HEK293 (cell line): ENCODE results near the gene ZFP36.
A peak's percentile ranks its signal among the peaks of the same experiment; 100 is the strongest.

Experiments used
- CTCF ChIA-PET: fragments of 350-600 bp; formaldehyde crosslinking; extraction: SDS; loops from one replicate; lab custom pipeline; 2021; ENCODE audit warnings: antibody characterized with exemption; lab: Yijun Ruan, JAX
- POLR2A ChIA-PET: fragments of 300-600 bp; formaldehyde crosslinking; extraction: SDS; loops from one replicate; lab custom pipeline; 2020; ENCODE audit warnings: antibody characterized with exemption, inconsistent platforms; lab: Yijun Ruan, JAX
- H3K27ac ChIP-seq: fragments of 200-500 bp; sonication (Bioruptor generic); 2 replicates; pipeline ENCODE4 v1.5.1; 2014; ENCODE audit warnings: low read depth, low read length, control low read depth, inconsistent platforms; ENCODE audit errors: extremely low read depth
- H3K36me3 ChIP-seq, 2 experiments: fragments of 200-500 bp in 1 of 2; sonication (Bioruptor generic) in 1 of 2; 1 replicate in 1 of 2; 2 replicates in 1 of 2; pipeline ENCODE4 v1.5.1; 2014 to 2017; ENCODE audit warnings: inconsistent platforms in 2 of 2, low read length in 2 of 2; ENCODE audit not compliant: control insufficient read depth in 2 of 2, insufficient read depth in 1 of 2
- H3K4me1 ChIP-seq: fragments of 200-500 bp; sonication (Bioruptor generic); 2 replicates; pipeline ENCODE4 v1.5.1; 2014; ENCODE audit warnings: mild to moderate bottlenecking, low read length, inconsistent platforms; ENCODE audit not compliant: control insufficient read depth, insufficient read depth
- H3K4me3 ChIP-seq: 2 replicates; pipeline ENCODE4 v1.5.1; 2011; ENCODE audit warnings: low read depth, mild to moderate bottlenecking, control low read depth, low read length, moderate library complexity
- H3K9me3 ChIP-seq: fragments of 200-500 bp; sonication (Bioruptor generic); 2 replicates; pipeline ENCODE4 v1.5.1; 2014; ENCODE audit warnings: low read depth, low read length, inconsistent platforms; ENCODE audit not compliant: control insufficient read depth, insufficient read depth
- BCL11B ChIP-seq: fragments of 450-650 bp; formaldehyde crosslinking; IDR thresholded peaks from 2 replicates; pipeline ENCODE4 v1.5.1; 2016; ENCODE audit warnings: low read depth, missing biosample characterization, missing genetic modification characterization
- FEZF1 ChIP-seq: fragments of 450-650 bp; formaldehyde crosslinking; IDR thresholded peaks from 2 replicates; pipeline ENCODE4 v1.5.1; 2016; ENCODE audit warnings: missing biosample characterization, missing genetic modification characterization
- KLF8 ChIP-seq: fragments of 450-650 bp; formaldehyde crosslinking; IDR thresholded peaks from 2 replicates; pipeline ENCODE4 v1.5.1; 2016; ENCODE audit warnings: missing biosample characterization, missing genetic modification characterization
- KLF9 ChIP-seq: fragments of 450-650 bp; formaldehyde crosslinking; IDR thresholded peaks from 2 replicates; pipeline ENCODE4 v1.5.1; 2016; ENCODE audit warnings: missing biosample characterization, missing genetic modification characterization, low read depth
- PRDM6 ChIP-seq: fragments of 450-650 bp; formaldehyde crosslinking; IDR thresholded peaks from 2 replicates; pipeline ENCODE4 v1.5.1; 2017; ENCODE audit warnings: missing biosample characterization, missing genetic modification characterization
- RBAK ChIP-seq: fragments of 450-650 bp; formaldehyde crosslinking; IDR thresholded peaks from 2 replicates; pipeline ENCODE4 v1.5.1; 2016; ENCODE audit warnings: missing biosample characterization, missing genetic modification characterization
- TRIM28 ChIP-seq: IDR thresholded peaks from 2 replicates; pipeline ENCODE4 v1.6.1; 2011; ENCODE audit warnings: low read length, control low read depth, borderline replicate concordance
- TSHZ1 ChIP-seq: fragments of 450-650 bp; formaldehyde crosslinking; IDR thresholded peaks from 2 replicates; pipeline ENCODE4 v1.5.1; 2016; ENCODE audit warnings: missing biosample characterization, missing genetic modification characterization, borderline replicate concordance
- YY1 ChIP-seq: fragments of 450-650 bp; formaldehyde crosslinking; IDR thresholded peaks from 2 replicates; pipeline ENCODE4 v1.5.1; 2018; ENCODE audit warnings: missing biosample characterization, missing genetic modification characterization
- ZBTB7A ChIP-seq: fragments of 450-650 bp; formaldehyde crosslinking; IDR thresholded peaks from 2 replicates; pipeline ENCODE4 v1.5.1; 2016; ENCODE audit warnings: low read depth, missing biosample characterization, missing genetic modification characterization
- ZFP41 ChIP-seq: fragments of 450-650 bp; formaldehyde crosslinking; IDR thresholded peaks from 2 replicates; pipeline ENCODE4 v1.5.1; 2016; ENCODE audit warnings: missing biosample characterization, missing genetic modification characterization, borderline replicate concordance
- ZNF112 ChIP-seq: fragments of 450-650 bp; formaldehyde crosslinking; IDR thresholded peaks from 2 replicates; pipeline ENCODE4 v1.5.0; 2017; ENCODE audit warnings: missing biosample characterization, missing genetic modification characterization
- ZNF132 ChIP-seq: fragments of 450-650 bp; formaldehyde crosslinking; IDR thresholded peaks from 2 replicates; pipeline ENCODE4 v1.5.1; 2017; ENCODE audit warnings: missing biosample characterization, missing genetic modification characterization, borderline replicate concordance
- ZNF18 ChIP-seq: fragments of 450-650 bp; formaldehyde crosslinking; IDR thresholded peaks from 2 replicates; pipeline ENCODE4 v1.5.1; 2016; ENCODE audit warnings: missing biosample characterization, missing genetic modification characterization
- ZNF211 ChIP-seq: fragments of 450-650 bp; formaldehyde crosslinking; IDR thresholded peaks from 2 replicates; pipeline ENCODE4 v1.5.1; 2016; ENCODE audit warnings: low read depth, missing biosample characterization, missing genetic modification characterization
- ZNF362 ChIP-seq: fragments of 450-650 bp; formaldehyde crosslinking; IDR thresholded peaks from 2 replicates; pipeline ENCODE4 v1.5.1; 2016; ENCODE audit warnings: missing biosample characterization, missing genetic modification characterization
- ZNF398 ChIP-seq: fragments of 450-650 bp; formaldehyde crosslinking; IDR thresholded peaks from 2 replicates; pipeline ENCODE4 v1.5.1; 2017; ENCODE audit warnings: missing biosample characterization, missing genetic modification characterization
- ZNF677 ChIP-seq: fragments of 450-650 bp; IDR thresholded peaks from 2 replicates; pipeline ENCODE4 v1.5.0; 2018; ENCODE audit warnings: missing biosample characterization, mild to moderate bottlenecking, missing genetic modification characterization, moderate library complexity
- ZNF701 ChIP-seq: fragments of 450-650 bp; formaldehyde crosslinking; IDR thresholded peaks from 2 replicates; pipeline ENCODE4 v1.5.1; 2016; ENCODE audit warnings: missing biosample characterization, missing genetic modification characterization
- ZNF785 ChIP-seq: fragments of 450-650 bp; formaldehyde crosslinking; IDR thresholded peaks from 2 replicates; pipeline ENCODE4 v1.5.1; 2016; ENCODE audit warnings: missing biosample characterization, missing genetic modification characterization
- ZSCAN18 ChIP-seq: fragments of 450-650 bp; formaldehyde crosslinking; IDR thresholded peaks from 2 replicates; pipeline ENCODE4 v1.5.1; 2016; ENCODE audit warnings: missing biosample characterization, missing genetic modification characterization
- ZSCAN30 ChIP-seq: fragments of 450-650 bp; IDR thresholded peaks from 2 replicates; pipeline ENCODE4 v1.5.1; 2018; ENCODE audit warnings: missing biosample characterization, mild to moderate bottlenecking, missing genetic modification characterization, moderate library complexity

ZFP36 gene

GRCh38 chr19:39413272-39413910 is 6.7 kb downstream of the ZFP36 start (continued):
- TF ChIP-seq YY1 (tag by site-specific recombination) (no peak), ZNF701 (tag by site-specific recombination) (no peak), ZNF785 (no peak), TSHZ1 (tag by site-specific recombination) (no peak), ZNF112 (tag by site-specific recombination) (no peak), TRIM28 (no peak), ZNF677 (tag by site-specific recombination) (no peak), PRDM6 (no peak), ZNF398 (tag by site-specific recombination) (peak; percentile 97), KLF9 (tag by site-specific recombination) (peak; percentile 92), BCL11B (tag by site-specific recombination) (no peak)

DNA sequence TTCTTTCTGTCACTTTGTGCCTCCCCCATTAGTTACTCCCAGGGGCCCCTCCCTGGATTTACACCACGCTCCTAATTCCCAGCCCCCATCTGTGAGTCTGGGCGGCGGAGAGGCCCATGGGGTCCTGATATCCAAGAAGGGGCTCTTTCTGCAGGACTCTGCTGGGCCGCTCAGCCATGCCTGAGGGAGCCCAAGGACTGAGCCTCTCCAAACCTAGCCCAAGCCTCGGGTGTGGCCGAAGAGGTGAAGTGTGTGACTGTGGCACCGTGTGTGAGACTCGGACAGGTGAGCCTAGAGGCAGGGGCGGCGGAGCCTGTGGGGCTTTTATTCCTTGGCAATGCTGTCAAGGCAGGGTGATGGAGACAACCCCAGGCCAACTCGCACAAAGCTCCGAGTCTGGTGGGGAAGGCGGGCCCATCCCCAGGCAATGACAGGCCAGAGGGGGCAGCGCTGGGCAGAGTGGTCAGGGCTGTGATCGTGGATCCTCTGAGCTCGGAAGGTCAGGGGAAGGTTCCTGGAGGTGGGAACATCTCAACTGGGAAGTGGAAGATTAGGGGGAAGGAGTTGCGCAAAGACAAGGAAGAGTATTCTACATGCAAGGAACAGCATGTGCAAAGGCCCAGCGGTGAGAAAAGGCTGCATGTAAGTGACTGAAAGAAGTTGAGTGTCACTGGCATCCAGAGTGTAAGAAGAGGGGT is 7.4 kb downstream of the ZFP36 start:
- peak overlapping the region; percentile 69 for H3K4me3 ChIP-seq
- peak overlapping the region; percentile 91 for H3K27ac ChIP-seq
- no peaks in the 10 kb centered on the region for H3K9me3 ChIP-seq
- H3K36me3 ChIP-seq = peaks cover 35 to 40% of the 10 kb centered on the region in 2 experiments; a peak in 2 of 3 replicates
- peaks cover 24% of the 10 kb centered on the region for H3K4me1 ChIP-seq
- POLR2A ChIA-PET = interaction anchor here (0.6 to 2.3 kb wide), 8 partner anchors 10 to 85 kb away, joined by 3 to 68 read pairs (median 9); partner anchors contain the start of genes DLL3, MED29, PAF1 and RPS16
- CTCF ChIA-PET = interaction anchor here (0.6 to 2.6 kb wide), 18 partner anchors 9 to 428 kb away, joined by 3 to 16 read pairs (median 3); partner anchors contain the start of genes MED29, PAF1 and RPS16
- TF ChIP-seq ZNF362 (no peak), ZNF132 (tag by site-specific recombination) (no peak), ZNF18 (tag by site-specific recombination) (no peak), KLF8 (tag by site-specific recombination) (peak; percentile 61; the same call in 1 of the 2 replicates), ZSCAN18 (tag by site-specific recombination) (no peak), RBAK (tag by site-specific recombination) (no peak), ZFP41 (tag by site-specific recombination) (no peak), FEZF1 (tag by site-specific recombination) (no peak), ZNF211 (tag by site-specific recombination) (no peak), ZSCAN30 (tag by site-specific recombination) (peak; percentile 98), ZBTB7A (peak; percentile 85)
